OCI-LY1 (cell line): ENCODE measurements around the gene KIF1C.

Experiments used
- H2AFZ ChIP-seq: fragments of 200-600 bp; sonication (generic), shearing (Covaris generic); 2 replicates; pipeline ENCODE4 v1.6.0; 2014; ENCODE audit warnings: antibody characterized with exemption, mild to moderate bottlenecking, low read length
- H3F3A ChIP-seq: fragments of 200-600 bp; sonication (generic), shearing (Covaris generic); 2 replicates; pipeline ENCODE4 v1.6.0; 2014; ENCODE audit warnings: mild to moderate bottlenecking, antibody characterized with exemption, low read length, moderate library complexity; ENCODE audit not compliant: insufficient read depth
- H3K27ac ChIP-seq: fragments of 200-600 bp; sonication (generic); 2 replicates; pipeline ENCODE4 v1.5.1; 2014; ENCODE audit warnings: low read length, mixed run types, mild to moderate bottlenecking, low read depth; ENCODE audit not compliant: poor library complexity, severe bottlenecking
- H3K27me3 ChIP-seq: fragments of 200-600 bp; sonication (generic); 2 replicates; pipeline ENCODE4 v1.6.0; 2014; ENCODE audit warnings: antibody characterized with exemption, mild to moderate bottlenecking, low read length, moderate library complexity; ENCODE audit not compliant: insufficient read depth
- H3K36me3 ChIP-seq: fragments of 200-600 bp; sonication (generic); 2 replicates; pipeline ENCODE4 v1.6.1; 2014; ENCODE audit warnings: mild to moderate bottlenecking, antibody characterized with exemption, low read length, moderate library complexity, mixed read lengths; ENCODE audit not compliant: insufficient read depth
- H3K4me1 ChIP-seq: fragments of 200-600 bp; sonication (generic); 2 replicates; pipeline ENCODE4 v1.5.1; 2014; ENCODE audit warnings: mild to moderate bottlenecking, low read length, moderate library complexity; ENCODE audit not compliant: insufficient read depth, severe bottlenecking
- H3K4me2 ChIP-seq: fragments of 200-600 bp; sonication (generic), shearing (Covaris generic); 2 replicates; pipeline ENCODE4 v1.6.1; 2014; ENCODE audit warnings: low read length
- H3K4me3 ChIP-seq: fragments of 200-600 bp; sonication (generic); 2 replicates; pipeline ENCODE4 v1.5.1; 2014; ENCODE audit warnings: low read length, low read depth, mild to moderate bottlenecking, mixed read lengths; ENCODE audit not compliant: poor library complexity, severe bottlenecking
- H3K79me2 ChIP-seq: fragments of 200-600 bp; shearing (Covaris generic); 2 replicates; pipeline ENCODE4 v1.6.1; 2016; ENCODE audit warnings: mixed run types, low read length, mixed read lengths; ENCODE audit not compliant: insufficient read depth
- H3K9ac ChIP-seq: fragments of 200-600 bp; sonication (generic), shearing (Covaris generic); 2 replicates; pipeline ENCODE4 v1.6.1; 2014; ENCODE audit warnings: mild to moderate bottlenecking, low read length, mixed read lengths
- H3K9me2 ChIP-seq: fragments of 200-600 bp; sonication (generic), shearing (Covaris generic); 2 replicates; pipeline ENCODE4 v1.6.1; 2014; ENCODE audit warnings: low read depth, mild to moderate bottlenecking, low read length, mixed read lengths
- H3K9me3 ChIP-seq: fragments of 200-600 bp; shearing (Covaris generic); 2 replicates; pipeline ENCODE4 v1.6.1; 2014; ENCODE audit warnings: low read length, mixed read lengths
- H4K20me1 ChIP-seq: fragments of 200-600 bp; sonication (generic), shearing (Covaris generic); 2 replicates; pipeline ENCODE4 v1.6.0; 2016; ENCODE audit warnings: mild to moderate bottlenecking, low read length; ENCODE audit not compliant: insufficient read depth
- EZH2 ChIP-seq: fragments of 200-600 bp; sonication (generic), shearing (Covaris generic); IDR thresholded peaks from 2 replicates; pipeline ENCODE4 v1.8.0; 2017; ENCODE audit warnings: borderline replicate concordance, mixed run types, mild to moderate bottlenecking, antibody characterized with exemption, low read length, moderate library complexity, mixed read lengths
- TF ChIP-seq, protein P1 (sequence below): fragments of 200-600 bp; sonication (generic), shearing (Covaris generic); IDR thresholded peaks from 2 replicates; pipeline ENCODE4 v1.5.1; 2017; ENCODE audit warnings: mild to moderate bottlenecking, antibody characterized with exemption, low read length, moderate library complexity, mixed read lengths

Gene KIF1C

GRCh38 chr17:4998732-4999429 lies 1.1 kb downstream of the KIF1C start:
- Histone ChIP-seq H3K36me3 (peaks cover 16% of the 10 kb centered on the region), H4K20me1 (no peaks in the 10 kb centered on the region), H3K27ac (peak overlapping the region; percentile 27), H3K27me3 (no peaks in the 10 kb centered on the region), H3K4me2 (peak overlapping the region; percentile 93), H3K79me2 (no peaks in the 10 kb centered on the region), H3K4me3 (peak overlapping the region; percentile 96), H3K4me1 (peaks cover 21% of the 10 kb centered on the region), H3F3A (no peaks in the 10 kb centered on the region), H3K9me3 (no peaks in the 10 kb centered on the region), H3K9ac (peak overlapping the region; percentile 96), H2AFZ (no peak overlapping the region), H3K9me2 (no peaks in the 10 kb centered on the region)
- TF ChIP-seq, protein P1, sequence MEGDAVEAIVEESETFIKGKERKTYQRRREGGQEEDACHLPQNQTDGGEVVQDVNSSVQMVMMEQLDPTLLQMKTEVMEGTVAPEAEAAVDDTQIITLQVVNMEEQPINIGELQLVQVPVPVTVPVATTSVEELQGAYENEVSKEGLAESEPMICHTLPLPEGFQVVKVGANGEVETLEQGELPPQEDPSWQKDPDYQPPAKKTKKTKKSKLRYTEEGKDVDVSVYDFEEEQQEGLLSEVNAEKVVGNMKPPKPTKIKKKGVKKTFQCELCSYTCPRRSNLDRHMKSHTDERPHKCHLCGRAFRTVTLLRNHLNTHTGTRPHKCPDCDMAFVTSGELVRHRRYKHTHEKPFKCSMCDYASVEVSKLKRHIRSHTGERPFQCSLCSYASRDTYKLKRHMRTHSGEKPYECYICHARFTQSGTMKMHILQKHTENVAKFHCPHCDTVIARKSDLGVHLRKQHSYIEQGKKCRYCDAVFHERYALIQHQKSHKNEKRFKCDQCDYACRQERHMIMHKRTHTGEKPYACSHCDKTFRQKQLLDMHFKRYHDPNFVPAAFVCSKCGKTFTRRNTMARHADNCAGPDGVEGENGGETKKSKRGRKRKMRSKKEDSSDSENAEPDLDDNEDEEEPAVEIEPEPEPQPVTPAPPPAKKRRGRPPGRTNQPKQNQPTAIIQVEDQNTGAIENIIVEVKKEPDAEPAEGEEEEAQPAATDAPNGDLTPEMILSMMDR: no peak
- no peak for TF ChIP-seq EZH2

DNA sequence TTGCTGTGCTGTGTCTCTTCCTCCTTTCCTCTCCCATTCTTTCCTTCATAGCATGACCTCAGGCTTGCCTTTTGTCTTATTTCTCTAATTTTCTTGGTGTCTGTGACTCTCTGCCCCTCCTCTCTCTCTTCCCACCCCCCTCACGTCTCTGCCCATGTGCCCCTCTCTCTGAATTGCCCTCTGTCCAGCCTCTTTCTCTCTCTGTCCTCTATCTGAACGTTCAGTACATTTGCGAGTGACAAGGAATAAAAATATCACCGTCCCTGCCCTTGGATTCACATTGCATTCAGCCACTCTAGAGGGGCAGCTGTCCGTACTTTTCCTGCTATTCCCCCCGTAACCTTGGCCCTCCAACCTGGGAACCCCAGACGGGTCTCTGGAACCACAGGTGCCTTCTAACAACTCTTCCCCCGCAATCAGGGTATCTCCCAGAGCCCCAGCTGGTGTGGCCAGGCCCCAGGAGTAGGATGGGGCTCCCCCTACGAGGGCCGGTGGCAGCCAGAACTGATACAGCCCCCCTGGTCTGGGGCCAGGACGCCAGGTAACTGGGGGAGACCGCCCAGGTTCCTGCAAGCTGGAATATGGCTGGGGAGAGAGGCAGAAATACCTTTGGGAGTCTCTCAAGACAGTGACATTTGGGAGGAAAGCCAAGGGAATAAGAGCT lies 1.8 kb downstream of the KIF1C start:
- H3K4me1 ChIP-seq: peaks cover 21% of the 10 kb centered on the region
- H3K9me3 ChIP-seq: no peaks in the 10 kb centered on the region
- no peaks in the 10 kb centered on the region for H3K79me2 ChIP-seq
- TF ChIP-seq, protein P1: no peak
- TF ChIP-seq EZH2: no peak
- no peaks in the 10 kb centered on the region for H4K20me1 ChIP-seq
- peak overlapping the region; percentile 93 for H3K4me2 ChIP-seq
- H2AFZ ChIP-seq: no peak overlapping the region
- H3K9ac ChIP-seq: peak overlapping the region; percentile 96; the same call in 1 of the 2 replicates
- H3K4me3 ChIP-seq: peak overlapping the region; percentile 96
- no peaks in the 10 kb centered on the region for H3K27me3 ChIP-seq
- H3K9me2 ChIP-seq: no peaks in the 10 kb centered on the region
- peak overlapping the region; percentile 27 for H3K27ac ChIP-seq
- H3K36me3 ChIP-seq: peaks cover 22% of the 10 kb centered on the region
- H3F3A ChIP-seq: no peaks in the 10 kb centered on the region

- Histone ChIP-seq H3K4me3 (no peak overlapping the region), H2AFZ (no peak overlapping the region), H3K36me3 (peaks cover 29% of the 10 kb centered on the region), H3K79me2 (no peaks in the 10 kb centered on the region), H3K9me3 (no peaks in the 10 kb centered on the region), H3K9me2 (no peaks in the 10 kb centered on the region), H3K27ac (no peak overlapping the region), H3K4me1 (peaks cover 21% of the 10 kb centered on the region), H3K4me2 (no peak overlapping the region), H3K9ac (no peak overlapping the region), H3K27me3 (no peaks in the 10 kb centered on the region), H3F3A (no peaks in the 10 kb centered on the region), H4K20me1 (no peaks in the 10 kb centered on the region)
- TF ChIP-seq, protein P1: no peak
- TF ChIP-seq EZH2: no peak
Measured at GRCh38 chr17:5000237-5000639, 2.5 kb downstream of the KIF1C start.
